Neural cell (in vitro differentiated cells): ENCODE data around the gene EHD1. TPM values are rescaled to one million over a fixed set of nuclear protein-coding genes. Genes with fewer than 3 reads are reported as not detected.

ENCODE experiments used
- H2AFZ ChIP-seq: fragments of 200-600, 300-800 bp; sonication (generic), shearing (Covaris generic); 2 replicates; pipeline ENCODE4 v1.6.0; 2014; ENCODE audit warnings: low read depth, mild to moderate bottlenecking, antibody characterized with exemption, low read length, moderate library complexity
- H3F3A ChIP-seq: fragments of 200-600 bp; shearing (Covaris generic); 2 replicates; pipeline ENCODE4 v1.6.1; 2016; ENCODE audit warnings: mild to moderate bottlenecking, moderate library complexity, mixed read lengths, antibody characterized with exemption, low read length; ENCODE audit not compliant: insufficient read depth, poor library complexity, severe bottlenecking
- H3K27ac ChIP-seq: fragments of 200-600, 300-800 bp; sonication (generic), shearing (Covaris generic); 2 replicates; pipeline ENCODE4 v1.5.1; 2014; ENCODE audit warnings: mild to moderate bottlenecking, low read length, moderate library complexity
- H3K27me3 ChIP-seq: fragments of 300-800, 200-600 bp; sonication (generic), shearing (Covaris generic); 2 replicates; pipeline ENCODE4 v1.6.0; 2014; ENCODE audit warnings: mild to moderate bottlenecking, low read depth, low read length, moderate library complexity; ENCODE audit not compliant: insufficient read depth
- H3K36me3 ChIP-seq: fragments of 300-800, 200-600 bp; sonication (generic), shearing (Covaris generic); 2 replicates; pipeline ENCODE4 v1.5.1; 2014; ENCODE audit warnings: mild to moderate bottlenecking, antibody characterized with exemption, low read length, moderate library complexity; ENCODE audit not compliant: insufficient read depth
- H3K4me2 ChIP-seq: fragments of 300-800, 200-600 bp; sonication (generic), shearing (Covaris generic); 2 replicates; pipeline ENCODE4 v1.6.0; 2014; ENCODE audit warnings: mild to moderate bottlenecking, low read length
- H3K4me3 ChIP-seq: fragments of 300-800, 200-600 bp; sonication (generic), shearing (Covaris generic); 2 replicates; pipeline ENCODE4 v1.5.1; 2014; ENCODE audit warnings: mild to moderate bottlenecking, low read length, moderate library complexity
- H3K79me2 ChIP-seq: fragments of 200-600 bp; shearing (Covaris generic); replicated peaks from 2 replicates; pipeline ENCODE4 v1.6.0; 2014; ENCODE audit warnings: mild to moderate bottlenecking, low read length, moderate library complexity; ENCODE audit not compliant: insufficient read depth
- H3K9ac ChIP-seq: fragments of 300-800, 200-600 bp; sonication (generic), shearing (Covaris generic); 2 replicates; pipeline ENCODE4 v1.6.1; 2016; ENCODE audit warnings: mild to moderate bottlenecking, low read length, mixed read lengths
- H3K9me2 ChIP-seq: fragments of 200-600 bp; shearing (Covaris generic); 2 replicates; pipeline ENCODE4 v1.6.1; 2016; ENCODE audit warnings: mild to moderate bottlenecking, low read length, mixed read lengths; ENCODE audit not compliant: insufficient read depth
- H3K9me3 ChIP-seq: fragments of 200-600, 300-800 bp; sonication (generic), shearing (Covaris generic); 2 replicates; pipeline ENCODE4 v1.6.1; 2016; ENCODE audit warnings: mild to moderate bottlenecking, mixed run types, low read length, moderate library complexity, mixed read lengths
- H4K20me1 ChIP-seq: fragments of 200-600 bp; shearing (Covaris generic); 2 replicates; pipeline ENCODE4 v1.6.1; 2016; ENCODE audit warnings: mild to moderate bottlenecking, mixed run types; ENCODE audit not compliant: insufficient read depth
- CTCF ChIP-seq: fragments of 450-650 bp; IDR thresholded peaks from 2 replicates; pipeline ENCODE4 v1.5.1; 2014; ENCODE audit warnings: antibody characterized with exemption, mild to moderate bottlenecking, moderate library complexity; ENCODE audit not compliant: poor library complexity, severe bottlenecking
- EP300 ChIP-seq: fragments of 450-650 bp; conservative IDR thresholded peaks from 2 replicates; pipeline ENCODE4 v1.6.1; 2014; ENCODE audit warnings: antibody characterized with exemption, mild to moderate bottlenecking, moderate library complexity; ENCODE audit not compliant: poor library complexity, severe bottlenecking
- EZH2 ChIP-seq: fragments of 200-600, 300-800 bp; shearing (Covaris generic), sonication (generic); IDR thresholded peaks from 2 replicates; pipeline ENCODE4 v1.6.1; 2014; ENCODE audit warnings: antibody characterized with exemption, low read length, borderline replicate concordance, mild to moderate bottlenecking; ENCODE audit not compliant: insufficient read depth, poor library complexity, severe bottlenecking
- MXI1 ChIP-seq: fragments of 450-650 bp; conservative IDR thresholded peaks from 2 replicates; pipeline ENCODE4 v1.6.1; 2014; ENCODE audit warnings: antibody characterized with exemption, mild to moderate bottlenecking; ENCODE audit not compliant: poor library complexity, severe bottlenecking
- POLR2AphosphoS5 ChIP-seq: IDR thresholded peaks from 2 replicates; pipeline ENCODE4 v1.6.1; 2012
- RAD21 ChIP-seq: fragments of 450-650 bp; conservative IDR thresholded peaks from 2 replicates; pipeline ENCODE4 v1.6.1; 2014; ENCODE audit warnings: antibody characterized with exemption, mild to moderate bottlenecking, moderate library complexity
- SMC3 ChIP-seq: fragments of 450-650 bp; conservative IDR thresholded peaks from 2 replicates; pipeline ENCODE4 v1.6.1; 2014; ENCODE audit warnings: antibody characterized with exemption, mild to moderate bottlenecking, moderate library complexity; ENCODE audit not compliant: poor library complexity
- TAF1 ChIP-seq: IDR thresholded peaks from 2 replicates; pipeline ENCODE4 v1.6.1; 2012; ENCODE audit warnings: low read depth
- polyA plus RNA-seq: library from polyadenylated mRNA; depleted of rRNA; stranded (reverse); fragments of >200 nt; gene quantifications from 2 replicates; pipeline ENCODE4 v1.2.3, GENCODE V29; 2014
- TF ChIP-seq, protein P1 (sequence below): IDR thresholded peaks from 2 replicates; pipeline ENCODE4 v1.6.1; 2012; ENCODE audit warnings: borderline replicate concordance

Gene EHD1
- polyA plus RNA-seq, 1 donor from 2014 or later, result 26.4 TPM

DNA sequence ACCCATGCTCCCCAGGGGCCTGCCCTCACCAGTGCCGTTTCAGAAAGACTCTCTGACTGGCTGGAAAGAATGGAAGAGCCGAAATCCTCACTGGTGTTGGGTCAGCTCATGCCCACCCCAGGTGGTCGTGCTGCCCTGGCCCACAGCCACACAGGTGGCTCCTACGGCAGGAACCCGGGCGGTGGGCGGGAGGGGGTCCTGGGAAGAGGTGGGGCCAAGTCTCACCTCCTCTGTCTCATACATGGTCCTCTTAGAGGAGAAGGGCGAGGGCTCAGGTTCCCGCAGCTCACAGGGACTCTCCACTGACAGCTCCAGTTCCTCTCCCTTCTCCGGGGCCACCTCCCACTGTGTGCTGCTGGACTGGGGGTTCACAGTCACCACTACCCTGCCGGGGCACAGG is 30.3 kb upstream of the EHD1 start:
- Histone ChIP-seq H3K79me2 (no peaks in the 10 kb centered on the region), H3F3A (no peaks in the 10 kb centered on the region), H3K9me3 (no peaks in the 10 kb centered on the region), H3K9me2 (no peaks in the 10 kb centered on the region), H3K9ac (no peak overlapping the region), H3K4me3 (no peak overlapping the region), H3K27ac (no peak overlapping the region), H3K4me2 (no peak overlapping the region), H3K36me3 (no peaks in the 10 kb centered on the region), H4K20me1 (no peaks in the 10 kb centered on the region), H3K27me3 (no peaks in the 10 kb centered on the region), H2AFZ (no peak overlapping the region)
- no peak for TF ChIP-seq POLR2AphosphoS5
- TF ChIP-seq EZH2, result no peak
- no peak for TF ChIP-seq TAF1
- no peak for TF ChIP-seq MXI1
- TF ChIP-seq RAD21, result no peak
- no peak for TF ChIP-seq CTCF
- TF ChIP-seq, protein P1, sequence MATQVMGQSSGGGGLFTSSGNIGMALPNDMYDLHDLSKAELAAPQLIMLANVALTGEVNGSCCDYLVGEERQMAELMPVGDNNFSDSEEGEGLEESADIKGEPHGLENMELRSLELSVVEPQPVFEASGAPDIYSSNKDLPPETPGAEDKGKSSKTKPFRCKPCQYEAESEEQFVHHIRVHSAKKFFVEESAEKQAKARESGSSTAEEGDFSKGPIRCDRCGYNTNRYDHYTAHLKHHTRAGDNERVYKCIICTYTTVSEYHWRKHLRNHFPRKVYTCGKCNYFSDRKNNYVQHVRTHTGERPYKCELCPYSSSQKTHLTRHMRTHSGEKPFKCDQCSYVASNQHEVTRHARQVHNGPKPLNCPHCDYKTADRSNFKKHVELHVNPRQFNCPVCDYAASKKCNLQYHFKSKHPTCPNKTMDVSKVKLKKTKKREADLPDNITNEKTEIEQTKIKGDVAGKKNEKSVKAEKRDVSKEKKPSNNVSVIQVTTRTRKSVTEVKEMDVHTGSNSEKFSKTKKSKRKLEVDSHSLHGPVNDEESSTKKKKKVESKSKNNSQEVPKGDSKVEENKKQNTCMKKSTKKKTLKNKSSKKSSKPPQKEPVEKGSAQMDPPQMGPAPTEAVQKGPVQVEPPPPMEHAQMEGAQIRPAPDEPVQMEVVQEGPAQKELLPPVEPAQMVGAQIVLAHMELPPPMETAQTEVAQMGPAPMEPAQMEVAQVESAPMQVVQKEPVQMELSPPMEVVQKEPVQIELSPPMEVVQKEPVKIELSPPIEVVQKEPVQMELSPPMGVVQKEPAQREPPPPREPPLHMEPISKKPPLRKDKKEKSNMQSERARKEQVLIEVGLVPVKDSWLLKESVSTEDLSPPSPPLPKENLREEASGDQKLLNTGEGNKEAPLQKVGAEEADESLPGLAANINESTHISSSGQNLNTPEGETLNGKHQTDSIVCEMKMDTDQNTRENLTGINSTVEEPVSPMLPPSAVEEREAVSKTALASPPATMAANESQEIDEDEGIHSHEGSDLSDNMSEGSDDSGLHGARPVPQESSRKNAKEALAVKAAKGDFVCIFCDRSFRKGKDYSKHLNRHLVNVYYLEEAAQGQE, result no peak
- TF ChIP-seq EP300, result no peak
- no peak for TF ChIP-seq SMC3

DNA sequence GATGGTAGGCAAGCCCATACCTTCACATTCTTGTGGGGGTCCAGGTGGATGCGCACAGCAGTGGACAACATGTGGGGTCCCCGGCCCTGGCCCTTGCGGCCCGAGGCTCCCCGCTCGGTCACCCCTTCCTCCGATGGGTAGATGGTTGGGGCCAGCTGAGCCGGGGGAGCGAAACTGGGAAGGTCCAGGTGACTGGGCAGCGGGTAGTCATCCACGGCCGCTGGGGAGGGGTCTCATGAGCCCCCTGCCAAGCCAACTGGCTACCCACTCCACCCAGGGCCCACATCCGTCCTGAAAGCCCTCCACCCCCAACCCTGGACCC is 27.9 kb upstream of the EHD1 start:
- Histone ChIP-seq H3K4me2 (no peak overlapping the region), H3K9me2 (no peaks in the 10 kb centered on the region), H2AFZ (no peak overlapping the region), H3K9ac (no peak overlapping the region), H3K4me3 (no peak overlapping the region), H3K79me2 (no peaks in the 10 kb centered on the region), H3K27me3 (no peaks in the 10 kb centered on the region), H3K27ac (no peak overlapping the region), H3K9me3 (no peaks in the 10 kb centered on the region), H3K36me3 (no peaks in the 10 kb centered on the region), H4K20me1 (no peaks in the 10 kb centered on the region), H3F3A (no peaks in the 10 kb centered on the region)
- TF ChIP-seq POLR2AphosphoS5, result no peak
- no peak for TF ChIP-seq MXI1
- no peak for TF ChIP-seq TAF1
- TF ChIP-seq, protein P1, result no peak
- TF ChIP-seq EZH2, result no peak
- TF ChIP-seq RAD21, result no peak
- TF ChIP-seq SMC3, result no peak
- no peak for TF ChIP-seq CTCF
